ENCODE results near the gene HIPK3.

Gene HIPK3

GRCh38 chr11:33309118-33309517 is 51.9 kb downstream of the HIPK3 start:
- DNase-seq, result no peak

- peak; percentile 14 for DNase-seq
These were observed 53.7 kb downstream of the HIPK3 start for GRCh38 chr11:33310720-33311500.

GRCh38 chr11:33311680-33312079 is 54.5 kb downstream of the HIPK3 start:
- no peak for DNase-seq

- DNase-seq, result no peak
These were observed 58.6 kb downstream of the HIPK3 start for GRCh38 chr11:33315822-33316221.

GRCh38 chr11:33317662-33318061 is 60.5 kb downstream of the HIPK3 start:
- DNase-seq, result peak; percentile 61

GRCh38 chr11:33320016-33320813 is 63.0 kb downstream of the HIPK3 start:
- no peak for DNase-seq

- DNase-seq, result no peak
These were observed 63.7 kb downstream of the HIPK3 start for GRCh38 chr11:33320814-33321330.

GRCh38 chr11:33321422-33321821 is 64.2 kb downstream of the HIPK3 start:
- no peak for DNase-seq

- DNase-seq, result peak; percentile 16
These were observed 66.2 kb downstream of the HIPK3 start for GRCh38 chr11:33323421-33323820.

- no peak for DNase-seq
These were observed 67.3 kb downstream of the HIPK3 start for GRCh38 chr11:33324302-33324985.

GRCh38 chr11:33325451-33325850 is 68.3 kb downstream of the HIPK3 start:
- no peak for DNase-seq

- peak; percentile 64 for DNase-seq
These were observed 72.6 kb downstream of the HIPK3 start for GRCh38 chr11:33329705-33330329.

GRCh38 chr11:33333816-33334215 is 76.6 kb downstream of the HIPK3 start:
- no peak for DNase-seq

GRCh38 chr11:33334627-33335026 is 77.4 kb downstream of the HIPK3 start:
- no peak for DNase-seq

GRCh38 chr11:33339247-33339646 is 82.1 kb downstream of the HIPK3 start:
- no peak for DNase-seq

GRCh38 chr11:33344611-33345010 is 87.4 kb downstream of the HIPK3 start:
- no peak for DNase-seq

GRCh38 chr11:33347490-33348125 is 90.4 kb downstream of the HIPK3 start:
- DNase-seq, result no peak

GRCh38 chr11:33350287-33350686 is 93.1 kb downstream of the HIPK3 start:
- DNase-seq, result no peak

GRCh38 chr11:33358150-33358831 is 101.1 kb downstream of the HIPK3 start:
- no peak for DNase-seq

- no peak for DNase-seq
These were observed 103.5 kb downstream of the HIPK3 start for GRCh38 chr11:33360642-33361041.

GRCh38 chr11:33362051-33362910 is 105.1 kb downstream of the HIPK3 start:
- DNase-seq, result peak; percentile 61
